Neutrophil (primary cell): ENCODE data around the gene RPUSD1.

Experiments
- H3K27ac ChIP-seq: fragments of 200-600 bp; sonication (generic); 2 replicates; pipeline ENCODE4 v1.5.1; 2016; ENCODE audit warnings: mild to moderate bottlenecking, moderate library complexity
- H3K27me3 ChIP-seq: fragments of 200-600 bp; sonication (generic); 2 replicates; pipeline ENCODE4 v1.6.0; 2016; ENCODE audit warnings: mild to moderate bottlenecking
- H3K36me3 ChIP-seq: fragments of 200-600 bp; sonication (generic); 2 replicates; pipeline ENCODE4 v1.5.1; 2017
- H3K4me1 ChIP-seq, 2 experiments: fragments of 200-600 bp in 1 of 2; sonication (generic) in 1 of 2; 1 replicate in 1 of 2; 2 replicates in 1 of 2; pipeline versions ENCODE4 v1.5.1 to v1.6.1; 2013 to 2016; ENCODE audit warnings: low read depth in 1 of 2, low read length in 1 of 2, mild to moderate bottlenecking in 1 of 2, moderate library complexity in 1 of 2; ENCODE audit not compliant: control insufficient read depth in 1 of 2, insufficient read depth in 1 of 2
- H3K4me3 ChIP-seq, 2 experiments: fragments of 200-600 bp in 1 of 2; sonication (generic) in 1 of 2; 1 replicate in 1 of 2; 2 replicates in 1 of 2; pipeline ENCODE4 v1.5.1; 2013 to 2016; ENCODE audit warnings: low read depth in 1 of 2, low read length in 1 of 2, mild to moderate bottlenecking in 1 of 2, moderate library complexity in 1 of 2
- H3K9me3 ChIP-seq: fragments of 200-600 bp; sonication (generic); 2 replicates; pipeline ENCODE4 v1.5.1; 2016
- CTCF ChIP-seq: fragments of 200-600 bp; sonication (generic); IDR thresholded peaks from 2 replicates; pipeline ENCODE4 v1.5.1; 2016; ENCODE audit warnings: antibody characterized with exemption

Gene RPUSD1

GRCh38 chr16:802914-803753 lies 15.0 kb upstream of the RPUSD1 start:
- H3K27me3 ChIP-seq, result peaks cover 53% of the 10 kb centered on the region
- H3K36me3 ChIP-seq, result no peaks in the 10 kb centered on the region
- no peaks in the 10 kb centered on the region for H3K9me3 ChIP-seq
- peaks cover 4 to 10% of the 10 kb centered on the region in 2 experiments for H3K4me1 ChIP-seq
- H3K4me3 ChIP-seq, result no peak overlapping the region
- TF ChIP-seq CTCF, result no peak
- H3K27ac ChIP-seq, result no peak overlapping the region

- Histone ChIP-seq H3K36me3 (no peaks in the 10 kb centered on the region), H3K4me1 (peaks cover 0 to 7% of the 10 kb centered on the region in 2 experiments), H3K9me3 (no peaks in the 10 kb centered on the region), H3K27ac (no peak overlapping the region), H3K4me3 (no peak overlapping the region), H3K27me3 (peaks cover 53% of the 10 kb centered on the region)
- TF ChIP-seq CTCF, result no peak
Observed at GRCh38 chr16:802461-802860, 14.3 kb upstream of the RPUSD1 start.

GRCh38 chr16:801584-802363 lies 13.6 kb upstream of the RPUSD1 start:
- H3K27me3 ChIP-seq, result peaks cover 53% of the 10 kb centered on the region
- peaks cover 0 to 3% of the 10 kb centered on the region in 2 experiments for H3K4me1 ChIP-seq
- no peaks in the 10 kb centered on the region for H3K36me3 ChIP-seq
- H3K27ac ChIP-seq, result no peak overlapping the region
- TF ChIP-seq CTCF, result no peak
- H3K9me3 ChIP-seq, result no peaks in the 10 kb centered on the region
- H3K4me3 ChIP-seq, result no peak overlapping the region

GRCh38 chr16:800834-801511 lies 12.8 kb upstream of the RPUSD1 start:
- Histone ChIP-seq H3K9me3 (no peaks in the 10 kb centered on the region), H3K4me1 (no peaks in the 10 kb centered on the region), H3K27ac (no peak overlapping the region), H3K36me3 (no peaks in the 10 kb centered on the region), H3K27me3 (peaks cover 53% of the 10 kb centered on the region), H3K4me3 (no peak overlapping the region)
- TF ChIP-seq CTCF, result no peak

GRCh38 chr16:799948-800833 lies 12.0 kb upstream of the RPUSD1 start, which contains the start of gene GNG13:
GNG13 (minus strand) TSS chr16:800734; CDS start chr16:799077, 1,657 bp downstream.
- H3K9me3 ChIP-seq, result no peaks in the 10 kb centered on the region
- no peaks in the 10 kb centered on the region for H3K4me1 ChIP-seq
- H3K36me3 ChIP-seq, result no peaks in the 10 kb centered on the region
- TF ChIP-seq CTCF, result no peak
- no peak within 1 kb of the TSS for H3K4me3 ChIP-seq
- peaks cover 53% of the 10 kb centered on the region for H3K27me3 ChIP-seq
- H3K27ac ChIP-seq, result no peak within 1 kb of the TSS
